GM06990 (cell line): ENCODE data around the gene WDPCP.
"Not testable (repeated sequence)": the region's sequence is repeated elsewhere in the genome, so short reads cannot be mapped to it uniquely, and the experiment has no call there.

Source experiments
- DNase-seq: peaks from one replicate; pipeline ENCODE4 v3.0.0-alpha.2; 2011; ENCODE audit not compliant: insufficient read length; ENCODE audit errors: extremely low read depth
- H3K27me3 ChIP-seq: replicated peaks from 2 replicates; pipeline ENCODE4 v1.6.0; 2011; ENCODE audit warnings: low read length; ENCODE audit not compliant: control insufficient read depth, insufficient read depth
- H3K36me3 ChIP-seq: 2 replicates; pipeline ENCODE4 v1.5.1; 2011; ENCODE audit warnings: low read length; ENCODE audit not compliant: control insufficient read depth, insufficient read depth
- H3K4me3 ChIP-seq: replicated peaks from 2 replicates; pipeline ENCODE4 v1.5.1; 2011; ENCODE audit warnings: low read depth, mild to moderate bottlenecking, control low read depth, low read length
- TF ChIP-seq, protein P1 (sequence below): IDR thresholded peaks from 2 replicates; pipeline ENCODE4 v1.5.1; 2011; ENCODE audit warnings: low read length, control low read depth, mild to moderate bottlenecking, inconsistent platforms; ENCODE audit not compliant: insufficient read depth, poor library complexity, severe bottlenecking

WDPCP gene

DNA sequence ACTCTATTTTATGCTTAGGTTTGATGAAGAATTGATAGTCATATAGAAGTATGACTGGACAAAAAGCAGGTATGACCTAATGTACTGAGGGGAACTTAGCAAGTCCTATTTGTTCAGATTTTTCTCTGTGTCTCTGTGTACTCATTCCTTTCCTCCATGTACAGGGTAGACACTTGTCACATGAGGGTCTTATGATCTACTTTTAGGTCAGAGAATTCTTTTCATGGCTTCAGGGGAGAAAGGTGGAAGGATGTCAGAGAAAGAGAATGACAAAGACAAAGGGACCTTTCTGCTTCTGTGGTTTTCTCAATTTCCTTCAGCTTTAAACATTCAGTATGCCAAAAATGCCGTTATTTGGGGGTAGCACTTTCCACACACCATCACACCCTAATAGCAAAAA is 181.6 kb downstream of the WDPCP start:
- TF ChIP-seq, protein P1, sequence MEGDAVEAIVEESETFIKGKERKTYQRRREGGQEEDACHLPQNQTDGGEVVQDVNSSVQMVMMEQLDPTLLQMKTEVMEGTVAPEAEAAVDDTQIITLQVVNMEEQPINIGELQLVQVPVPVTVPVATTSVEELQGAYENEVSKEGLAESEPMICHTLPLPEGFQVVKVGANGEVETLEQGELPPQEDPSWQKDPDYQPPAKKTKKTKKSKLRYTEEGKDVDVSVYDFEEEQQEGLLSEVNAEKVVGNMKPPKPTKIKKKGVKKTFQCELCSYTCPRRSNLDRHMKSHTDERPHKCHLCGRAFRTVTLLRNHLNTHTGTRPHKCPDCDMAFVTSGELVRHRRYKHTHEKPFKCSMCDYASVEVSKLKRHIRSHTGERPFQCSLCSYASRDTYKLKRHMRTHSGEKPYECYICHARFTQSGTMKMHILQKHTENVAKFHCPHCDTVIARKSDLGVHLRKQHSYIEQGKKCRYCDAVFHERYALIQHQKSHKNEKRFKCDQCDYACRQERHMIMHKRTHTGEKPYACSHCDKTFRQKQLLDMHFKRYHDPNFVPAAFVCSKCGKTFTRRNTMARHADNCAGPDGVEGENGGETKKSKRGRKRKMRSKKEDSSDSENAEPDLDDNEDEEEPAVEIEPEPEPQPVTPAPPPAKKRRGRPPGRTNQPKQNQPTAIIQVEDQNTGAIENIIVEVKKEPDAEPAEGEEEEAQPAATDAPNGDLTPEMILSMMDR = no peak
- Histone ChIP-seq H3K27me3 (no peaks in the 10 kb centered on the region), H3K4me3 (no peak overlapping the region), H3K36me3 (no peaks in the 10 kb centered on the region)
- no peak for DNase-seq

DNA sequence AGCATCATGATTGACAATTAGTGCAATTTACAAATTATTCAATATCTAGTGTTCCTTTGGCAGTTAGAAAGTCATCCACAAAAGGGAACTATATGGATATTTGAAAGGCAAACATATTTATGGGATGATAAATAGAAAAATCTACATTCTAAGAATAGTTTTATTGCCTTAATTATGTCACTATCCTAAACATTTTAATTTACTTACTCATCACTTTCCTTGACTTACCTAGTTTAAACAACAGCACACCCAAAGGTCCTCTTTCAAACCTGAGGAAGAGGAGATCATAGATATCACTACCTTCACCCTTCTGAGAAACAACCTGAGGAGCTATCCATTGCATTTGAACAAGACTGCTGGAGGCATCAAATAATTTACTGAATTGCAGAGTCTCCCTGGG is 184.5 kb downstream of the WDPCP start:
- TF ChIP-seq, protein P1 = no peak
- no peak for DNase-seq
- H3K36me3 ChIP-seq = no peaks in the 10 kb centered on the region
- H3K4me3 ChIP-seq = no peak overlapping the region
- H3K27me3 ChIP-seq = no peaks in the 10 kb centered on the region

DNA sequence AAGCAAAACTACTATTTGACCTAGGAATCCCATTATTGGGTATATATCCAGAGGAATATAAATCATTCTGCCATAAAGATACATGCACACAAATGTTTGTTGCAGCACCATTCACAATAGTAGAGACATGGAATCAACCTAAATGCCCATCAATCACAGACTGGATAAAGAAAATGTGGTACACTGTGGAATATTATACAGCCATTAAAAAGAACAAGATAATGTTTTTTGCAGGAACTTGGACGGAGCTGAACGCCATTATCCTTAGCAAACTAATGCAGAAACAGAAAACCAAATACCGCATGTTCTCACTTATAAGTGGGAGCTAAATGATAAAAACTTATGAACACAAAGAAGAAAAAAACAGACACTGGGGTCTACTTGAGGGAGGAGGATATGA is 185.4 kb downstream of the WDPCP start:
- H3K36me3 ChIP-seq, H3K27me3 ChIP-seq, DNase-seq, H3K4me3 ChIP-seq: not testable (repeated sequence)

DNA sequence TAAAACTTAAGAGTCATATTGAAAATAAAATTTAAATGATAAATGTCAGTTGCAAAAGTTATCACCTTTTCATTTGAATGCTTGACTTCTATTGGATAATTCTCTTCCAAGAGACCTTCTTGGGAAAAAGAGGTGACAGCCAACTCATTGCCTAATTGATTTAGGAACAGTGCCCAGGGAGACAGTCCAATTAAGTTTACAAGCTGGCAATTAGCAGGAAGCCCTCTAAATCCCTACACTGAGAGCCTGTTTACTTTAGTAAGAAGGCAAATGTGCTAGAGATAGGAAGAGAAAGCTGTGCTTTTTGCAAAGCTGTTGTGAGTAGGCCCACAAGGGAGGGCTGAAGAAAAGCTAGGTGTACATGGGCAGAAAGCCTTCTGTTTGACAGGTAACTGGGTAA is 189.1 kb downstream of the WDPCP start:
- Histone ChIP-seq H3K27me3 (no peaks in the 10 kb centered on the region), H3K4me3 (no peak overlapping the region), H3K36me3 (no peaks in the 10 kb centered on the region)
- no peak for DNase-seq
- TF ChIP-seq, protein P1 = no peak

DNA sequence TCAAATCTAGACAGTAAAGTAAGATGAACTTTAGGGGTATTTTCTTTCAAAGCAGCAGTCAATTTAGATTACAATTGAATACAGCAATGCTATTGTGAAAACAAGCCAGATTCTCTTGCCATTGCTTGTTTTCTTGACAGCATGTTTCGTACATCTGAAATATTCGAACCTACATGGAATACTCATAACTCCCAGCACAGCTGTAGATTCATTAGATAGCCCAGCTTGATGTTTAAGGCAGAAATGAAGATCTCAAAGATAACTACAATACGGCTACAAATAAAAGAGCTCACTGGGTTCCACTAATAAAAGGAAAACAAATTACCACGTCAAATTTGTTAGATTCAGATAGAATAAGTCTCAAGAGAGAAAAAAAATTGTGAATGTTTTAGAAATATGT is 208.8 kb downstream of the WDPCP start:
- TF ChIP-seq, protein P1 = no peak
- no peaks in the 10 kb centered on the region for H3K27me3 ChIP-seq
- H3K4me3 ChIP-seq = no peak overlapping the region
- no peaks in the 10 kb centered on the region for H3K36me3 ChIP-seq
- DNase-seq = no peak

DNA sequence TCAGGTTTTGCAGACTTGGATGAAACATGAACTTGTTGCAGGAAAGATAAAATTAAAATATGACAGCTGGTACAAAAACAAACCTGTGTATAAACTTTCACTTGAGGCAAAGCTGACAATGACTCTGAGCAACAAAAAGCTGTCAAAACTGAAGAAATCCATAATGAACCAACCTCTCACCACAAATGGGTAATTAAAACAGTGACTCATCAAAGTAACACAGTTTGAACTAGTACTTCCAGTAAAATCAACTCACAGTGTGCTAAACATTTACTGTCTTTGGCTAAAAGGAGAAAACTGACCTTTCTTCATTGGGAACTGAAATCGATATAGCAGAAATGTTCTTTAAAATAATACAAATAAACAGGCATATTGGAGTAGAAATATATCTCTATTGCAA is 209.7 kb downstream of the WDPCP start:
- TF ChIP-seq, protein P1 = no peak
- Histone ChIP-seq H3K4me3 (no peak overlapping the region), H3K36me3 (no peaks in the 10 kb centered on the region), H3K27me3 (no peaks in the 10 kb centered on the region)
- no peak for DNase-seq

DNA sequence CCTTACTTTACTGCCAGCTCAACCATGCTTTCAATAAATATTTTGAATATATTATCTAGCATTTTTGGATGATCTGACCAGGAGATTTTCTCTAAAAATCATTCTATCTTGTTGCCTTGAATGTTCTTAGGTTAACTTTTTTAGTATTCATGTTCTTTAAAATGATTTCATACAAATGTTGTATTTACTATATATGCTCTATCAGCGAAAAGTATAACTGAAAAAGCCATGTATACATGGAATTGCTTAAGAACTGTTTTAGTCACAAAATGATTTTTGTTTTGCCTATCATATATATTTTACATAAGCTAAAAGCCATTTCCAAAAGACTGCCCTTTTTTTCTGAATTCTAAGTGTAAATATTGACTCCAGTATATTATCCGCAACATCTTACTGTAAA is 213.9 kb downstream of the WDPCP start:
- no peak for DNase-seq
- no peak overlapping the region for H3K4me3 ChIP-seq
- H3K36me3 ChIP-seq = no peaks in the 10 kb centered on the region
- TF ChIP-seq, protein P1 = no peak
- no peaks in the 10 kb centered on the region for H3K27me3 ChIP-seq
